ENCODE results near the gene HOXB13.
"Not testable (repeated sequence)": the region's sequence is repeated elsewhere in the genome, so short reads cannot be mapped to it uniquely, and the experiment has no call there.

HOXB13 gene

DNA sequence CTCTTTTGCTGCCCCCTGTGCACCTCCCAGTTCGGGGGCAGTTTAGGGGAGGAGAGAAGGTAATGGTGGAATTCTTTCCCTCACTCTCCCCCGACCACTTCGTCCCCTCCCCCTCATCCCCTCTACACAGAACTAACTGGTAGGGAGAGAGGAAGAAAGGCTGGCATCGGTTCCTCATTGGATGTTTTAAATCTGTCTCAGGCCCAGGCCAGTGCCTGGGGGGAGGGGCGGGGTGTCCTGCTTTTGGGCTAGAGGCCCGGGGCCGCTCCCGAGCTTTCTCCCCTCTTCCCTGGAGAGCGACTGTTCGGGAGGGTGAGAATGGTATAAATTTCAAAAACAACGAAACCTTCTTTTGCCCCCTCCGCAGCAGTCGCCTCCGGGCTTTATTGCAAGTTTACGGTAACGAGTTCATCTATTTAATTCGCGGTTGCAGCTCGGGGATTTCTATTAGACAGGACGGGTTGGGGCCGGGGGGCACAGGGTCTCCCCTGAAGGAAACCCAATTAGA lies 5.6 kb downstream of the HOXB13 start, which contains the start of gene PRAC2:
TSS of gene PRAC2 (plus strand) at position 271 of the 508 bp plus-strand sequence. CDS start 1,226 bp downstream, outside the sequence.
- Histone ChIP-seq H3K36me3 (ENCODE audit: control insufficient read depth, insufficient read depth, low read length) (no peaks in the 10 kb centered on the region), H3K4me1 (ENCODE audit: control insufficient read depth, insufficient read depth, low read length) (peaks cover 11% of the 10 kb centered on the region), H3K9ac (ENCODE audit: low read depth, low read length) (no peak within 1 kb of the TSS), H3K4me3 (ENCODE audit: low read depth, low read length) (peak within 1 kb of the TSS; percentile 32), H3K27me3 (ENCODE audit: control insufficient read depth, insufficient read depth, low read length) (peaks cover 100% of the 10 kb centered on the region), H3K9me3 (ENCODE audit: control insufficient read depth, insufficient read depth, low read length) (no peaks in the 10 kb centered on the region)

DNA sequence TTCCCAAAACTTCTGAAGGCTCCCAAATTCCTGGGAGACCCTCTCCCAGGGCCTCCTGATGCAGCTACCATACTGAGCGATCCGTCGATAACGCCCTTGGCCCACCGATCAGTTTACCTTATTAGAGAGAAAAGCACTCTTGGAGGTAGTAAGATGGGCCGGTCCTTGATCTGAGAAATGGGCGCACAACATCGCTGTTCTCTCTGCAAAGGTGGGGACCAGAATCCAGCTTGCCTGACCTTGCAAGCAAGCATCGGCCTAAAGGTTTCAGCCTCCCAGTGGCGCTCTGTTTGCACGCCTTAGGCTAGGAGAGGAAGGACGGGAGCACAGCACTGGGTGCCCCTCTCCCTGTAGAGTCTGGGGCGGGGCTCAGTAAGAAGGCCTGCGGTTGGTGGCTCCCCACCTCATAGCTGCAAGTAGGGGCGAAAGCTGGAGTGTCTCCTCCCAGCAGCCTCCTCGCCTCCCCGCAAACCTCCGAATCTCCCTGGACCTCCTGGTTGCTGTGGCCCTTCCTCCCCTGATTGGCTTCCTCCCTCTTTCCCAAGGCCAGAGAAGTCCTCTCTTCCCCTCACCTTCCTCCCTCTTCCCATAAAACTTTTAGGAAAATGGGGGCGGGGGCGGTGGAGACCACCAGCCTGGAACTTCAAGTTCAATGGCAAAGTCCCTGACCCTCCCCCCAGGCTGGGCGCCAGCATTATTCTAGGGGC lies 6.2 kb downstream of the HOXB13 start, which contains the start of gene PRAC1:
TSS of gene PRAC1 (minus strand) at position 318 of the 707 bp plus-strand sequence. CDS start at position 192, 126 bp downstream.
- Histone ChIP-seq H3K4me1 (ENCODE audit: control insufficient read depth, insufficient read depth, low read length) (peaks cover 11% of the 10 kb centered on the region), H3K27me3 (ENCODE audit: control insufficient read depth, insufficient read depth, low read length) (peaks cover 100% of the 10 kb centered on the region), H3K9me3 (ENCODE audit: control insufficient read depth, insufficient read depth, low read length) (no peaks in the 10 kb centered on the region), H3K36me3 (ENCODE audit: control insufficient read depth, insufficient read depth, low read length) (no peaks in the 10 kb centered on the region), H3K4me3 (ENCODE audit: low read depth, low read length) (peak within 1 kb of the TSS; percentile 32), H3K9ac (ENCODE audit: low read depth, low read length) (no peak within 1 kb of the TSS)

DNA sequence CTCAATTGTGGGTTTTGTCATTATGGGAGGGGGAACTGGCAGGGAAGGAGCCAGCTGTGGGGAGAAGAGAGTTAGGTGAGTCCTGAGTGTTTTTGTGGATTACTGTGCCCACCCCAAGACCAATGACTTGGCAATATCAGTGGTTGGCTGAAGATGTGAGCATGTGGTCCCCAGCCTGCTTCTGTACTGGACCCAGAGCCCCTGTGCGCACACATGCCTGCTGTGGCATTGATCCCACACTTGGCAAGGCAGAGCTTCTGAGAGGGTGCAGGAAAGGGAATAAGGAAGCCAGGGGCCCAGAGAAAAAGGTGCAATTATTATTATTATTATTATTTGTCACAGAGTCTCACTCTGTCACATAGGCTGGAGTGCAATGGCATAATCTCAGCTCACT lies 7.5 kb downstream of the HOXB13 start:
- Histone ChIP-seq H3K36me3 (ENCODE audit: control insufficient read depth, insufficient read depth, low read length) (no peaks in the 10 kb centered on the region), H3K27me3 (ENCODE audit: control insufficient read depth, insufficient read depth, low read length) (peaks cover 100% of the 10 kb centered on the region), H3K4me1 (ENCODE audit: control insufficient read depth, insufficient read depth, low read length) (peaks cover 11% of the 10 kb centered on the region), H3K4me3 (ENCODE audit: low read depth, low read length) (no peak overlapping the region), H3K9me3 (ENCODE audit: control insufficient read depth, insufficient read depth, low read length) (no peaks in the 10 kb centered on the region), H3K9ac (ENCODE audit: low read depth, low read length) (no peak overlapping the region)

DNA sequence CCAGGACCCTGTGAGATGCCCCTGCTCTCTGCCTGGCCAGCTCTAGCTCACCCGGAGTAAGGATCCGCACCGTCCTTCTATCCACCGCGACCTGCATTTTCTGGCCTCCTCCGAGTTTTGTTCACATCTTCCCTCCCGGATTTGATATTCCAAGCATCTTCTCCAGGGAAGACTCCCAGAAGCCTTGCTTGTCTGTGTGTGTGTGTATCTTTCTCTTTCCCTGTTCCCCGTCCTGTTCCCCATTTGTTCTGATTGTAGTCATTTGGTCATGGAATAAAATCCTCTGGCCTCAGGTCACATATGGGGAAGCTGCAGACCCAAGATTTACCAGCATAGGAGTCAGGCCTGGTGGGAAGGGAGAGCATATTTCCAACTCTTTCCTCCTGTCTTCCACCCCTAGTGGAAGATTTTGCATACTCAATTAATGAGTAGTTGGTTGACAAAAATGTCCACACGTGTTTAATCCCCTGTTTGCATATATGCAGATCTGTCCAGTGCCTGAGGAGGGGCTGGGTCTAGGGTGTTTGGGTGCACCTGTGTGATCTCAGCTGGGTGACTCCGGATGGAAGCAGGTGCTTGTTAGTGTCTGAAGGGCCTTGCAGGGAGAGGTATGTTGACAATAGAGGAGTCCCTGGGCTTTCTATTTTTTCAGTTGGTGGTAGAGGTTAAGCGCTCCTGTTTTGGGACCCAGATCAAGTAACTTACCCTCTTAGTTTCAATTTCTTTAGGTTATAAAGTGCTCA lies 8.1 kb downstream of the HOXB13 start:
- Histone ChIP-seq H3K9ac (ENCODE audit: low read depth, low read length) (no peak overlapping the region), H3K4me1 (ENCODE audit: control insufficient read depth, insufficient read depth, low read length) (peaks cover 11% of the 10 kb centered on the region), H3K36me3 (ENCODE audit: control insufficient read depth, insufficient read depth, low read length) (no peaks in the 10 kb centered on the region), H3K4me3 (ENCODE audit: low read depth, low read length) (peak overlapping the region; percentile 45), H3K9me3 (ENCODE audit: control insufficient read depth, insufficient read depth, low read length) (no peaks in the 10 kb centered on the region), H3K27me3 (ENCODE audit: control insufficient read depth, insufficient read depth, low read length) (peaks cover 100% of the 10 kb centered on the region)

DNA sequence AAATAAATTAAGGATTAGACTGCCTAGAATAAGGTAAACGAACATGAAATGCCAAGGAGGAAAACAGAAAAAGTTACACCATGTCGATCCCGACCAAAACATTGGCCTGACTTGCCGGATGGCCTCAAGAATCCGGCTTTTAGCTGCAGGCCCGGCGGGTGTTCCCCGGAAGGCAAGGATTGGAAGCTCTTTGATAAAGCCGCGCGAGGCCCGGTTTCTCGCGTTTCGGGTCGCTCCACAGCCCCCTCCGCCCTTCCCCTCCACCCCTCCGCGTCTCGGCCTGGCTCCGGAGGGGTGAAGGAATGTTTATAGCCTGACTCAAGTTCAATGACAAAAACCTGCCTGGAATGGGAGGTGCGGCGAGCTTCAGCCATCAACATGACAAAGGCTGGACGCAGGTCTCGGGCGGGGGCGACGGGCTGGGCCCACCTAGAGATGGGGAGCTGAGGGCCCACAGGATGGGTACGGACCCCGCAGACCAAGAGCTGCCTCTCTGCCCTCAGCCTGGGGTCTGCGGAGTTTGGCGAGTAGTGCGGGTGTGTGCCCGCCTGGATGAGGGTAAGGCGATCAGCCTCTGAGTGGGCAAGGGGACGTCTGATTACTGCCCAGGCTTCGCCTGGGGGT lies 8.8 kb downstream of the HOXB13 start:
- Histone ChIP-seq H3K4me3 (ENCODE audit: low read depth, low read length) (peak overlapping the region; percentile 45), H3K4me1 (ENCODE audit: control insufficient read depth, insufficient read depth, low read length) (peaks cover 11% of the 10 kb centered on the region), H3K9me3 (ENCODE audit: control insufficient read depth, insufficient read depth, low read length) (no peaks in the 10 kb centered on the region), H3K27me3 (ENCODE audit: control insufficient read depth, insufficient read depth, low read length) (peaks cover 100% of the 10 kb centered on the region), H3K9ac (ENCODE audit: low read depth, low read length) (no peak overlapping the region), H3K36me3 (ENCODE audit: control insufficient read depth, insufficient read depth, low read length) (no peaks in the 10 kb centered on the region)

DNA sequence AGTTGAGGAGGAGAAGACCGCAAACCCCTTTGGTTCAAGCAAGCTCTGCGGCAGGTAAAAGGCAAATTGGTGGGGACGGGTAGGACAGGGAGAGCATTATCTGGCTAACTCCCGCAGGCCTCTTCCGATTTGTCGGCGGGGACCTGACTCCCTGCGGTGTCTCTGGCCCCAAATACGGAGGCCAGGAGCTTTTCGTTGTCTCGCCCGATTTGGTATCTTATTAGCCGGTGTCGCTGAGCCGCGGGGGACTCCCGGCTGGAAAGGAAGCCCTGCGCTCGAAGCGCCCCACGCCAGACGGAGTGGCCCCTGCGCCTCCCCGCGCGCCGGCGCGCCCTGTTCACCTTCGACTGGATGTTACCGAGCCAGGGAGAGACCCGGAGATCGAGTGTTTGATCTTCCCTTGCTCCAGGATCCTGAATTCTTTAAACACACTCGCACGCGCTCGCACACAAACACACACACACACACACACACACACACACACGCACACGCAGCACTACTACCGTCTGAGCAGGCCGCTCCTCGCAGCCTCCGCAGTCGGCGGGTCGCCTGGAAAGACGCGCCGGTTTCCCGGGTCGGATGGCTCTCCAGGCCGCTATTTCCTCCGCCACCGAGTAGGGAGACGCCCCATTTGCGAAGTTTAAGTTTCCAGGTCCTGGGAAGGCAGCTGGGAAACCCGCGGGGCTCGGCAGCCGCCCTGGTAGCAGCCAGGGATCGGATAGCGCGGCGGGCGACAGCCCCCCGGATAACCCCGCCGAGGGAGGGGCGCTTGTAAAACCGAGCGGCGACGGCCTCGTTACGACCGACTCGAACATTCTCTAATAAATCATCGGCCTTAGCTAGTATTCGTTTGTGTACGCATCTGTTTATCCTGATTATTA lies 9.5 kb downstream of the HOXB13 start:
- peaks cover 100% of the 10 kb centered on the region for H3K27me3 ChIP-seq (ENCODE audit: control insufficient read depth, insufficient read depth, low read length)

DNA sequence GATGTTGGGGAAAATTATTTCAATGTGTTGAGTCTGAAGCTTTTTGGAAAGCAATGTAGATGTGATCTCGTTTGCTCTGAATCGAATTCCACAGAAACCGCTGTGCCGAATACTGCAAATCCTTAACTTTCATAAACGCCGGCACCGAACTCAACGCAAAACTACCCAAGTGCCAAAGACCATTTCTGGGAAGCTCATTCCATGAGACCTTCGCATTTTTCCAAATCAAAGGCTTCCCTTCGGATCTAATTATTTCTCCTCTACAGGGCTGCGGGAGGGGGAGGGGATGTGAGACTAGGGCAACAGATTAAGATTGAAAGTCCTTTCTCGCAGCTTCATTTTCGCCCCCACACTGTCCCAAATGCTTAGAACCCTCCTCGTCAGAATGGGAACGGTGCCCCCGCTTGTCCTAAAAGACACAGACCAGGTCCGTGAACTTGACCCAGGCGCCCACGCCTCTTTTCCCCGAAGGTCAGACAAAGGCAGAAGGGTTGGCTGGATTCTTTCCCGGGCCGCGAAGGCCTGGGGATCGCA lies 10.3 kb downstream of the HOXB13 start:
- H3K9ac ChIP-seq (ENCODE audit: low read depth, low read length), result no peak overlapping the region
- H3K27me3 ChIP-seq (ENCODE audit: control insufficient read depth, insufficient read depth, low read length), result peaks cover 99% of the 10 kb centered on the region
- H3K36me3 ChIP-seq (ENCODE audit: control insufficient read depth, insufficient read depth, low read length), result no peaks in the 10 kb centered on the region
- H3K9me3 ChIP-seq (ENCODE audit: control insufficient read depth, insufficient read depth, low read length), result no peaks in the 10 kb centered on the region
- H3K4me3 ChIP-seq (ENCODE audit: low read depth, low read length), result peak overlapping the region; percentile 45
- H3K4me1 ChIP-seq (ENCODE audit: control insufficient read depth, insufficient read depth, low read length), result peaks cover 11% of the 10 kb centered on the region

More for the DNA sequence above, 9.5 kb downstream of the HOXB13 start:
- peaks cover 11% of the 10 kb centered on the region for H3K4me1 ChIP-seq (ENCODE audit: control insufficient read depth, insufficient read depth, low read length)
- H3K36me3 ChIP-seq (ENCODE audit: control insufficient read depth, insufficient read depth, low read length), result no peaks in the 10 kb centered on the region
- no peak overlapping the region for H3K9ac ChIP-seq (ENCODE audit: low read depth, low read length)
- peak overlapping the region; percentile 45 for H3K4me3 ChIP-seq (ENCODE audit: low read depth, low read length)
- no peaks in the 10 kb centered on the region for H3K9me3 ChIP-seq (ENCODE audit: control insufficient read depth, insufficient read depth, low read length)

DNA sequence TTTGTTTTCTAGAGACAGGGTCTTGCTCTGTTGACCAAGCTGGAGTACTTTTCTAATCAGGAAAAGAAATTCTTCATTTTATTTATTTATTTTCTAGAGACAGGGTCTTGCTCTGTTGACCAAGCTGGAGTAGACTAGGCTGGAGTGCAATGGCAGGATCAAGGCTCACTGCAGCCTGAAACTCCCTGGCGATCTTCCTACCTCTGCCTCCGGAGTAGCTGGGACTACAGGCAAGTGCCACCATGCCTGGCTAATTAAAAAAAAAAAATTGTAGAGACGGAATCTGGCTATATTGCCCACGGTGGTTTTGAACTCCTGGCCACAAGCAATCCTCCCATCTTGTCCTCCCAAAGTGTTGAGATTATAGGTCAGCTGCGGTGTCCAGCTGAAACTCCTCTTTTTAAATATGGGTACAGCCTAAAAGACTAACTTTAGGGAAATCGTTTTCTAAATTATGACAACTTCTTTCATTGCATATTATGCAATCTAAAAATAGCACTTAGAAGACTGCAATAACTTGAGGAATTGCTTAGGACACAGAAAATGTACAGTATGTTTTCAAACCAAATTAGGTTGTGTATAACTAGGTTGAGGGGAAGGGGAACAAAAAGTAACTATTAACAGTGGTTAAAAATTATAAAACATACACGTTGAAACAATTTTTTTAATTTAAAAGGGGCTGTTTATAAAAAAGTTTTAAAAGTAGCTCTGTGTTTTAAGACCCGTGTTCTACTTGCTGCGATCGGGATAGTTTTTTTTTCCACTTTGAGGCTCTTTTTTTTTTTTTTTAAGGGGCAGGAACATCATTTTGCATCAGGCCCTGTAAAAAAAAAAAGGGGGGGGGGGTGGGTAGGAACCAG lies 11.0 kb downstream of the HOXB13 start:
- H3K27me3 ChIP-seq (ENCODE audit: control insufficient read depth, insufficient read depth, low read length), result peaks cover 95% of the 10 kb centered on the region
- H3K4me3 ChIP-seq (ENCODE audit: low read depth, low read length), result peak overlapping the region; percentile 45
- H3K9ac ChIP-seq (ENCODE audit: low read depth, low read length), result no peak overlapping the region

DNA sequence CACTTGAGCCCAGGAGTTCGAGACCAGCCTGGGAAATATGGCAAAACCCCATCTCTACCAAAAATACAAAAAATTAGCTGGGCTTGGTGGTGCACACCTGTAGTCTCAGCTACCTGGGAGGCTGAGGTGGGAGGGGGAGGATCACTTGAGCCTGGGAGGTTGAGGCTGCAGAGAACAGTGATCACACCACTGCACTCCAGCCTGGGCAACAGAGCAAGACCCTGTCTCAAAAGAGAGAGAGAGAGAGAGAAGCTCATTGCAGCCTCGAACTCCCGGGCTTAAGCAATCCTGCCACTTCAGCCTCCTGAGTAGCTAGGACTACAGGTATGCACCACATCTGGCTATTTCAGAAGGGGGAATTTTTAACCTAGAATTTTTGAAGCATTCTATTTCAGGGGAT lies 12.0 kb downstream of the HOXB13 start:
- H3K4me3 ChIP-seq (ENCODE audit: low read depth, low read length); H3K9me3 ChIP-seq (ENCODE audit: control insufficient read depth, insufficient read depth, low read length); H3K9ac ChIP-seq (ENCODE audit: low read depth, low read length); H3K36me3 ChIP-seq (ENCODE audit: control insufficient read depth, insufficient read depth, low read length); H3K4me1 ChIP-seq (ENCODE audit: control insufficient read depth, insufficient read depth, low read length): not testable (repeated sequence)
- peaks cover 93% of the 10 kb centered on the region for H3K27me3 ChIP-seq (ENCODE audit: control insufficient read depth, insufficient read depth, low read length)

More for the DNA sequence above, 11.0 kb downstream of the HOXB13 start:
- Histone ChIP-seq H3K4me1 (ENCODE audit: control insufficient read depth, insufficient read depth, low read length) (peaks cover 11% of the 10 kb centered on the region), H3K36me3 (ENCODE audit: control insufficient read depth, insufficient read depth, low read length) (no peaks in the 10 kb centered on the region), H3K9me3 (ENCODE audit: control insufficient read depth, insufficient read depth, low read length) (no peaks in the 10 kb centered on the region)
